ENCODE data around the gene AP4S1. TPM values are rescaled to one million over a fixed set of nuclear protein-coding genes. Genes with fewer than 3 reads are reported as not detected.

AP4S1 gene
- total RNA-seq, 1 donor from 2014 or later = 4.2 TPM

DNA sequence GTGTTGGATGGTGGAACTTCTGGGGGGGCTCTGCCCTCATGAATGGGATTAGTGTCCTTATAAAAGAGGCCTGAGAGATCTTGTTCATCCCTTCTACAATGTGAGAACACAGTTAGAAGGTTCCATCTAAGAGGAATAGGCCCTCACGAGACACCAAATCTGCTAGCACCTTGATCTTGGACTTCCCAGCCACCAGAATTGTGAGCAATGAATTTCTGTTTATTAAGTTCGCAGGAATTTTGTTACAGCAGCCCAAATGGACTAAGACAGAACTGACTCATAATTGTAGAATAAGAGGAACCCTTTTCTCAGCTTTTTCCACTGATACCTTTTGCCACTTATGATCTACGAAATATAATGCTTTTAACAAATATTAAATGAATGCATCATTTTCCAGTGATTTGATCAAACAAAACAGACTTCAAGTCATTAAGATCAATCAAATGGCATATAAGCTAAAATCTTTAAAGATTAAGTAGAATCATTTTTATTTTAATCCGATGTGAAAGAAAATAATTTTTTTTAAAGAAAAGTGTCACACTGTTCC, 113.9 kb downstream of the AP4S1 start:
- H3K27me3 ChIP-seq = no peaks in the 10 kb centered on the region
- H3K27ac ChIP-seq = no peak overlapping the region
- intact Hi-C loops (cut with DNase I) = no loop called here
- peaks cover 71 to 84% of the 10 kb centered on the region in 2 donors for H3K36me3 ChIP-seq
- H3K9me3 ChIP-seq = no peaks in the 10 kb centered on the region
- no peak for DNase-seq (ENCODE audit: low spot score in 2 of 2)
- H3K4me1 ChIP-seq = no peaks in the 10 kb centered on the region
- H3K4me3 ChIP-seq = no peak overlapping the region
- TF ChIP-seq, protein P1, sequence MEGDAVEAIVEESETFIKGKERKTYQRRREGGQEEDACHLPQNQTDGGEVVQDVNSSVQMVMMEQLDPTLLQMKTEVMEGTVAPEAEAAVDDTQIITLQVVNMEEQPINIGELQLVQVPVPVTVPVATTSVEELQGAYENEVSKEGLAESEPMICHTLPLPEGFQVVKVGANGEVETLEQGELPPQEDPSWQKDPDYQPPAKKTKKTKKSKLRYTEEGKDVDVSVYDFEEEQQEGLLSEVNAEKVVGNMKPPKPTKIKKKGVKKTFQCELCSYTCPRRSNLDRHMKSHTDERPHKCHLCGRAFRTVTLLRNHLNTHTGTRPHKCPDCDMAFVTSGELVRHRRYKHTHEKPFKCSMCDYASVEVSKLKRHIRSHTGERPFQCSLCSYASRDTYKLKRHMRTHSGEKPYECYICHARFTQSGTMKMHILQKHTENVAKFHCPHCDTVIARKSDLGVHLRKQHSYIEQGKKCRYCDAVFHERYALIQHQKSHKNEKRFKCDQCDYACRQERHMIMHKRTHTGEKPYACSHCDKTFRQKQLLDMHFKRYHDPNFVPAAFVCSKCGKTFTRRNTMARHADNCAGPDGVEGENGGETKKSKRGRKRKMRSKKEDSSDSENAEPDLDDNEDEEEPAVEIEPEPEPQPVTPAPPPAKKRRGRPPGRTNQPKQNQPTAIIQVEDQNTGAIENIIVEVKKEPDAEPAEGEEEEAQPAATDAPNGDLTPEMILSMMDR (IDR thresholded peaks at IDR 0.05) = no peak

DNA sequence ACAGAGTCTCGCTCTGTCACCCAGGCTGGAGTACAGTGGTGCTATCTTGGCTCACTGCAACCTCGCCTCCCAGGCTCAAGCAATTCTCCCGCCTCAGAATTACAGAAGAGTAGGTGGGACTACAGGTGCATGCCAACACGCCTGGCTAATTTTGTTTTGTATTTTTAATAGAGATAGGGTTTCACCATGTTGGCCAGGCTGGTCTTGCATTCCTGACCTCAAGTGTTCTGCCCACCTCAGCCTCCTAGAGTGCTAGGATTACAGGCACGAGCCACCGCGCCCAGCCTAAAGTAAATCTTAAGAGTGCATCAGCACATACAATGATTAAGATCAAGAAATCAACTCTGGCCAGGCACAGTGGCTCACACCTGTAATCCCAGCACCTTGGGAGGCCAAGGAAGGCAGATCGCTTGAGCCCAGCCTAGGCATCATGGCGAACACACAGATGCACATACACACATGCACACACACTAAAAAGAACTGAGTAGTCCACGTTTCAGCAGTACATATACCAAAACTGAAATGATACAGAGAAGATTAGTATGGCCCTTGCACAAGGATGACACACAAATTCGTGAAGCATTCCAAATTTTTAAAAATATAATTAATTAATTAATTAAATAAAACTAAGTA, 117.1 kb downstream of the AP4S1 start:
- no peak for DNase-seq (ENCODE audit: low spot score in 2 of 2)
- Histone ChIP-seq H3K27me3 (no peaks in the 10 kb centered on the region), H3K9me3 (no peaks in the 10 kb centered on the region), H3K4me1 (no peaks in the 10 kb centered on the region), H3K36me3 (peaks cover 79% of the 10 kb centered on the region in 2 donors), H3K27ac (no peak overlapping the region), H3K4me3 (no peak overlapping the region)
- intact Hi-C loops (cut with DNase I) = no loop called here
- TF ChIP-seq, protein P1 (IDR thresholded peaks at IDR 0.05) = no peak

Other genes with a start within 250 kb of the AP4S1 start
- 0.11 TPM for gene COCH, start 151.1 kb upstream of the AP4S1 start, total RNA-seq
- gene STRN3, start 730 bp downstream of the AP4S1 start, total RNA-seq = 38.5 TPM
- gene HECTD1, start 182.1 kb downstream of the AP4S1 start, total RNA-seq = 63.6 TPM

All from ascending aorta (tissue), 2 donors.